C4-2B (cell line): ENCODE data around the gene ZNF26.
"Not testable (repeated sequence)": the region's sequence is repeated elsewhere in the genome, so short reads cannot be mapped to it uniquely, and the experiment has no call there.

Experiments
- H3K27ac ChIP-seq: fragments of 450-650 bp; 2 replicates; pipeline ENCODE4 v1.5.1; 2017
- CTCF ChIP-seq: fragments of 450-650 bp; conservative IDR thresholded peaks from 2 replicates; pipeline ENCODE4 v1.5.1; 2017; ENCODE audit warnings: mild to moderate bottlenecking
- ZFX ChIP-seq: fragments of 450-650 bp; IDR thresholded peaks from 2 replicates; pipeline ENCODE4 v1.6.1; 2017

The ZNF26 gene

DNA sequence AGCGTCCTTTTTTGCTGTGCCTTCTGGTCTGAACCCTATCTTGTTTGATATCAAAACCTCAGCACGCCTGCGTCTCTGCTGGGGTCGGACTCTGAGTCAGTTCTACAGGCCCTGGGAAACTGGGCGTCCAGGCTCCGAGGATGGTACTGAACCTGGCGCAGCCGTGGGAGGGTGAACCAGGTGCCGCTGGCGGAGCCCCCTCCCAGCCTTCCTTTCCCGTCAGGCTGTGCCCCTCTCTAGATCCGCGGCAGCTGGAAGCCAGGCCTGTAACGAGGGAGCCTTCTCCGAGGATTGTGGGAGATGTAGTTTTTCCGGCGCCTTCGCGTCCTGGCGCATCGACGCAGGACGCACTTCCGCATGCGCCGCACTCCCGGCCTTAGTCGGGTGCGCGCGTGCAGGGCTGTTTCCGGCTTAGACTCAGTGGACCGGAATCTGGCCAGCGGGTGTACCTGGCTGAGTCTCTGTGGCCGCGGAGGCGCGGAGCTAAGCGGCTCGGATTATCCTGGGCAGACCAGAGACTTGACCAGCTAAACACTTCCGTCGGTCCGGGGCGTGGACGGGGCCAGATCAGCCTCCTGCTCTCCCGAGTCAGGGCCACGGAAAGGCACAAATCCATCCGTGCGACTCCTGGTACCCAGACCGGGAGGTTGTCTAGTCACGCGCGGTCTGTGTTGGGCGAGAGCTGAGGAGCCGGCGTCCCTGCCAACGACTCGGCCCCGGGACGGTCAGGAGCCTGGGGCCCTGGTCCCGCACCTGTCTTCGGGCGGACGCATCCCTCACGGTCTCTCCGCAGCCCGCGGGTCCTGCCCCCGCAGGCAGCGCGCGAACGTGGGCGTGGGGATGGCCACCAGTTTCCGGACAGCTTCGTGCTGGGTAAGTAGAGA lies at the start of gene ZNF26:
ZNF26 (plus strand) TSS at position 367 of the 884 bp plus-strand sequence; CDS start at position 841, 474 bp downstream.
- peak within 1 kb of the TSS; percentile 77 for H3K27ac ChIP-seq
- TF ChIP-seq CTCF (no peak), ZFX (peak; percentile 70)

DNA sequence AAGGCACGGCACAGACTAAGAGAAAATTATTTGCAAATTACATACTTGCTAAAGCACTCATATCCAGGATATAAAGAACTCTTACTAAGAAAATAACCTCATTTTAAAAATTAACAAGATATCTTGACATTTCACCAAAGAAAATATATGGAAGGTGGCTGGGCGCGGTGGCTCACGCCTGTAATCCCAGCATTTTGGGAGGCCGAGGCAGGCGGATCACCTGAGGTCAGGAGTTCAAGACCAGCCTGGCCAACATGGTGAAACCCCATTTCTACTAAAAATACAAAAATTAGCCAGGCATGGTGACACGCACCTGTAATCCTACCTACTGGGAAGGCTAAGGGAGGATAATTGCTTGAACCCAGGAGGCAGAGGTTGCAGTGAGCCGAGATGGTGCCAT lies 49.2 kb upstream of the ZNF26 start:
- not testable (repeated sequence) for H3K27ac ChIP-seq

- TF ChIP-seq CTCF: no peak
- no peak for TF ChIP-seq ZFX
- no peak overlapping the region for H3K27ac ChIP-seq
Observed at GRCh38 chr12:132937476-132937875, 48.7 kb upstream of the ZNF26 start.

GRCh38 chr12:132938807-132939206 lies 47.4 kb upstream of the ZNF26 start:
- not testable (repeated sequence) for H3K27ac ChIP-seq

GRCh38 chr12:132940071-132940719 lies 46.0 kb upstream of the ZNF26 start:
- no peak overlapping the region for H3K27ac ChIP-seq
- no peak for TF ChIP-seq ZFX
- TF ChIP-seq CTCF: no peak

- TF ChIP-seq CTCF (no peak), ZFX (no peak)
- no peak overlapping the region for H3K27ac ChIP-seq
Observed at GRCh38 chr12:132941336-132941954, 44.7 kb upstream of the ZNF26 start.

DNA sequence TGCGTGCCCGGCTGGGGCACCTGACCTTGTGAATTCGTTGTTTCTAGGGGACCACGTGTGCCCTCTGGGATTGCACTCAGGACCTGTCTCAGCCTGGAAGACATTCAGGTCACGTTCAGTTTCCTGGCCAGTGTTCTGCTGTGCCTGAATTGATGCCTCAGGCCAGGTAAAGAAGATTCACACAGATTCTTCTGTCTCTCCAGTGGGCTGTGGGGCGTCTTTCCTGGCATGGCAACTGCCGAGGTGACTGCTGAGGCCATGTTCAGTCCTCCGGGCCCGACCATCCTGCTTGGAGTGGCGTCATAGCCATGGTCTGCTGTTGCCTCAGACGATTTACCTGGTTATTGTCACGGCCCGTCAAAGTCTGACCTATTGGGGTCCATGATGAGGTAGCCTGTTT lies 43.6 kb upstream of the ZNF26 start:
- H3K27ac ChIP-seq: no peak overlapping the region
- no peak for TF ChIP-seq CTCF
- no peak for TF ChIP-seq ZFX

GRCh38 chr12:132945806-132946205 lies 40.4 kb upstream of the ZNF26 start:
- no peak for TF ChIP-seq CTCF
- TF ChIP-seq ZFX: no peak
- no peak overlapping the region for H3K27ac ChIP-seq
